Neural cell (in vitro differentiated cells): ENCODE results near the gene TNRC6C.

ENCODE experiments used
- CTCF ChIP-seq: fragments of 450-650 bp; IDR thresholded peaks from 2 replicates; pipeline ENCODE4 v1.5.1; 2014; ENCODE audit warnings: antibody characterized with exemption, mild to moderate bottlenecking, moderate library complexity; ENCODE audit not compliant: poor library complexity, severe bottlenecking
- EP300 ChIP-seq: fragments of 450-650 bp; conservative IDR thresholded peaks from 2 replicates; pipeline ENCODE4 v1.6.1; 2014; ENCODE audit warnings: antibody characterized with exemption, mild to moderate bottlenecking, moderate library complexity; ENCODE audit not compliant: poor library complexity, severe bottlenecking
- RAD21 ChIP-seq: fragments of 450-650 bp; conservative IDR thresholded peaks from 2 replicates; pipeline ENCODE4 v1.6.1; 2014; ENCODE audit warnings: antibody characterized with exemption, mild to moderate bottlenecking, moderate library complexity
- REST ChIP-seq: IDR thresholded peaks from 2 replicates; pipeline ENCODE4 v1.6.1; 2012; ENCODE audit warnings: borderline replicate concordance

- TF ChIP-seq CTCF: no peak
- TF ChIP-seq EP300: no peak
- no peak for TF ChIP-seq RAD21
- TF ChIP-seq REST: no peak
Observed at GRCh38 chr17:78049609-78050008, 91.1 kb downstream of the TNRC6C start.
